Mammary epithelial cell (primary cell): ENCODE measurements around the gene RALGPS1.

ENCODE experiments used
- CTCF ChIP-seq, 2 donors: IDR thresholded peaks in 1 of 2; conservative IDR thresholded peaks in 1 of 2; 2 replicates each; pipeline ENCODE4 v1.5.1; 2011 to 2012; ENCODE audit warnings: inconsistent platforms in 2 of 2, low read length in 2 of 2, mild to moderate bottlenecking in 2 of 2, control low read depth in 1 of 2, low read depth in 1 of 2; ENCODE audit not compliant: insufficient read depth in 1 of 2; ENCODE audit errors: extremely low read depth in 1 of 2
- EZH2 ChIP-seq: IDR thresholded peaks from 2 replicates; pipeline ENCODE4 v1.6.1; 2012; ENCODE audit warnings: low read length, inconsistent platforms, borderline replicate concordance

DNA sequence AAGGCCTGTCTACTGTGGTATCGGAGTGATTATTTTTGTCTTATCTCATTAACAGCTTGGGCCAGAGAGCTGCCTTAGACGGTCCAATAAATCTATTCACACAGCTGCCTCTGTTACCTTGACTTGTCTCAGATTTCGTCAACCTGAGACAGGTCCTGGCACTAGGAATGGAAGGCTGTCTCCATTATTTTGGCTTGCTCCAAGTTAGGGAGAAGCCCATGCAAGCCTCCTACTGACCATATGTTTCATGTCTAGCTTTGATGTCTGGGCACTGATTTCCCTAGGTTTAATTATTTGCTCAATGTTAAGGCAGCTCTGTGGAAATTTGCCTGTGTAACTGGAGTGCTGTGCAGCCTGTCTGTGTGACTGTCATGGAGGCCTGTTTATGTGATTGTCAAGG lies 12.4 kb upstream of the RALGPS1 start:
- no peak for TF ChIP-seq CTCF (conservative IDR thresholded peaks at IDR 0.05 in 1 of 2, IDR thresholded peaks at IDR 0.05 in 1 of 2; ENCODE audit: extremely low read depth in 1 of 2, insufficient read depth in 1 of 2, low read depth in 1 of 2, low read length in 2 of 2)
- no peak for TF ChIP-seq EZH2
